Neural cell (in vitro differentiated cells): Measurements from ENCODE around the gene ADGRL3. TPM values are rescaled to one million over a fixed set of nuclear protein-coding genes. Genes with fewer than 3 reads are reported as not detected.

Experiments
- H2AFZ ChIP-seq: fragments of 200-600, 300-800 bp; sonication (generic), shearing (Covaris generic); 2 replicates; pipeline ENCODE4 v1.6.0; 2014; ENCODE audit warnings: low read depth, mild to moderate bottlenecking, antibody characterized with exemption, low read length, moderate library complexity
- H3F3A ChIP-seq: fragments of 200-600 bp; shearing (Covaris generic); 2 replicates; pipeline ENCODE4 v1.6.1; 2016; ENCODE audit warnings: mild to moderate bottlenecking, moderate library complexity, mixed read lengths, antibody characterized with exemption, low read length; ENCODE audit not compliant: insufficient read depth, poor library complexity, severe bottlenecking
- H3K27ac ChIP-seq: fragments of 200-600, 300-800 bp; sonication (generic), shearing (Covaris generic); 2 replicates; pipeline ENCODE4 v1.5.1; 2014; ENCODE audit warnings: mild to moderate bottlenecking, low read length, moderate library complexity
- H3K27me3 ChIP-seq: fragments of 300-800, 200-600 bp; sonication (generic), shearing (Covaris generic); 2 replicates; pipeline ENCODE4 v1.6.0; 2014; ENCODE audit warnings: mild to moderate bottlenecking, low read depth, low read length, moderate library complexity; ENCODE audit not compliant: insufficient read depth
- H3K36me3 ChIP-seq: fragments of 300-800, 200-600 bp; sonication (generic), shearing (Covaris generic); 2 replicates; pipeline ENCODE4 v1.5.1; 2014; ENCODE audit warnings: mild to moderate bottlenecking, antibody characterized with exemption, low read length, moderate library complexity; ENCODE audit not compliant: insufficient read depth
- H3K4me2 ChIP-seq: fragments of 300-800, 200-600 bp; sonication (generic), shearing (Covaris generic); 2 replicates; pipeline ENCODE4 v1.6.0; 2014; ENCODE audit warnings: mild to moderate bottlenecking, low read length
- H3K4me3 ChIP-seq: fragments of 300-800, 200-600 bp; sonication (generic), shearing (Covaris generic); 2 replicates; pipeline ENCODE4 v1.5.1; 2014; ENCODE audit warnings: mild to moderate bottlenecking, low read length, moderate library complexity
- H3K79me2 ChIP-seq: fragments of 200-600 bp; shearing (Covaris generic); replicated peaks from 2 replicates; pipeline ENCODE4 v1.6.0; 2014; ENCODE audit warnings: mild to moderate bottlenecking, low read length, moderate library complexity; ENCODE audit not compliant: insufficient read depth
- H3K9ac ChIP-seq: fragments of 300-800, 200-600 bp; sonication (generic), shearing (Covaris generic); 2 replicates; pipeline ENCODE4 v1.6.1; 2016; ENCODE audit warnings: mild to moderate bottlenecking, low read length, mixed read lengths
- H3K9me2 ChIP-seq: fragments of 200-600 bp; shearing (Covaris generic); 2 replicates; pipeline ENCODE4 v1.6.1; 2016; ENCODE audit warnings: mild to moderate bottlenecking, low read length, mixed read lengths; ENCODE audit not compliant: insufficient read depth
- H3K9me3 ChIP-seq: fragments of 200-600, 300-800 bp; sonication (generic), shearing (Covaris generic); 2 replicates; pipeline ENCODE4 v1.6.1; 2016; ENCODE audit warnings: mild to moderate bottlenecking, mixed run types, low read length, moderate library complexity, mixed read lengths
- H4K20me1 ChIP-seq: fragments of 200-600 bp; shearing (Covaris generic); 2 replicates; pipeline ENCODE4 v1.6.1; 2016; ENCODE audit warnings: mild to moderate bottlenecking, mixed run types; ENCODE audit not compliant: insufficient read depth
- CTCF ChIP-seq: fragments of 450-650 bp; IDR thresholded peaks from 2 replicates; pipeline ENCODE4 v1.5.1; 2014; ENCODE audit warnings: antibody characterized with exemption, mild to moderate bottlenecking, moderate library complexity; ENCODE audit not compliant: poor library complexity, severe bottlenecking
- EP300 ChIP-seq: fragments of 450-650 bp; conservative IDR thresholded peaks from 2 replicates; pipeline ENCODE4 v1.6.1; 2014; ENCODE audit warnings: antibody characterized with exemption, mild to moderate bottlenecking, moderate library complexity; ENCODE audit not compliant: poor library complexity, severe bottlenecking
- EZH2 ChIP-seq: fragments of 200-600, 300-800 bp; shearing (Covaris generic), sonication (generic); IDR thresholded peaks from 2 replicates; pipeline ENCODE4 v1.6.1; 2014; ENCODE audit warnings: antibody characterized with exemption, low read length, borderline replicate concordance, mild to moderate bottlenecking; ENCODE audit not compliant: insufficient read depth, poor library complexity, severe bottlenecking
- MXI1 ChIP-seq: fragments of 450-650 bp; conservative IDR thresholded peaks from 2 replicates; pipeline ENCODE4 v1.6.1; 2014; ENCODE audit warnings: antibody characterized with exemption, mild to moderate bottlenecking; ENCODE audit not compliant: poor library complexity, severe bottlenecking
- POLR2AphosphoS5 ChIP-seq: IDR thresholded peaks from 2 replicates; pipeline ENCODE4 v1.6.1; 2012
- RAD21 ChIP-seq: fragments of 450-650 bp; conservative IDR thresholded peaks from 2 replicates; pipeline ENCODE4 v1.6.1; 2014; ENCODE audit warnings: antibody characterized with exemption, mild to moderate bottlenecking, moderate library complexity
- REST ChIP-seq: IDR thresholded peaks from 2 replicates; pipeline ENCODE4 v1.6.1; 2012; ENCODE audit warnings: borderline replicate concordance
- SMC3 ChIP-seq: fragments of 450-650 bp; conservative IDR thresholded peaks from 2 replicates; pipeline ENCODE4 v1.6.1; 2014; ENCODE audit warnings: antibody characterized with exemption, mild to moderate bottlenecking, moderate library complexity; ENCODE audit not compliant: poor library complexity
- TAF1 ChIP-seq: IDR thresholded peaks from 2 replicates; pipeline ENCODE4 v1.6.1; 2012; ENCODE audit warnings: low read depth
- polyA plus RNA-seq: library from polyadenylated mRNA; depleted of rRNA; stranded (reverse); fragments of >200 nt; gene quantifications from 2 replicates; pipeline ENCODE4 v1.2.3, GENCODE V29; 2014

ADGRL3 gene
- polyA plus RNA-seq, 1 donor from 2014 or later, result 99.4 TPM

GRCh38 chr4:61443813-61444510 is 243.8 kb downstream of the ADGRL3 start:
- no peaks in the 10 kb centered on the region for H4K20me1 ChIP-seq
- H3K9me2 ChIP-seq, result no peaks in the 10 kb centered on the region
- H3K9ac ChIP-seq, result no peak overlapping the region
- H3K4me2 ChIP-seq, result no peak overlapping the region
- H3K9me3 ChIP-seq, result no peaks in the 10 kb centered on the region
- no peaks in the 10 kb centered on the region for H3K36me3 ChIP-seq
- no peaks in the 10 kb centered on the region for H3K79me2 ChIP-seq
- H3F3A ChIP-seq, result no peaks in the 10 kb centered on the region
- H2AFZ ChIP-seq, result no peak overlapping the region
- TF ChIP-seq MXI1 (no peak), CTCF (no peak), TAF1 (no peak), POLR2AphosphoS5 (no peak), EZH2 (no peak), REST (no peak), SMC3 (no peak), RAD21 (no peak), EP300 (no peak)
- no peak overlapping the region for H3K27ac ChIP-seq
- no peaks in the 10 kb centered on the region for H3K27me3 ChIP-seq
- no peak overlapping the region for H3K4me3 ChIP-seq

GRCh38 chr4:61445374-61446063 is 245.4 kb downstream of the ADGRL3 start:
- Histone ChIP-seq H3K9me3 (no peaks in the 10 kb centered on the region), H3K4me2 (no peak overlapping the region), H3F3A (no peaks in the 10 kb centered on the region), H3K27me3 (no peaks in the 10 kb centered on the region), H3K79me2 (peaks cover 2% of the 10 kb centered on the region), H3K4me3 (no peak overlapping the region), H3K36me3 (no peaks in the 10 kb centered on the region), H4K20me1 (no peaks in the 10 kb centered on the region), H3K9ac (no peak overlapping the region), H2AFZ (no peak overlapping the region), H3K9me2 (no peaks in the 10 kb centered on the region), H3K27ac (no peak overlapping the region)
- TF ChIP-seq CTCF (no peak), TAF1 (no peak), EZH2 (no peak), MXI1 (no peak), SMC3 (no peak)
